HepG2 (cell line): ENCODE results near the gene DUS1L. TPM values are rescaled to one million over a fixed set of nuclear protein-coding genes. Genes with fewer than 3 reads are reported as not detected.

ENCODE experiments used
- IKZF1 ChIP-seq: fragments of 450-650 bp; IDR thresholded peaks from 2 replicates; pipeline ENCODE4 v1.7.1; 2016
- JUNB ChIP-seq: sonication (generic); formaldehyde crosslinking; IDR thresholded peaks from 2 replicates; pipeline ENCODE4 v1.8.0; 2022; ENCODE audit warnings: missing genetic modification reagents, mild to moderate bottlenecking, borderline replicate concordance
- MAZ ChIP-seq, 2 experiments: sonication (generic) in 1 of 2; formaldehyde crosslinking in 1 of 2; IDR thresholded peaks; 2 replicates each; pipeline versions ENCODE4 v1.5.0 to v1.6.1; 2012 to 2020; ENCODE audit warnings: low read depth in 2 of 2, mild to moderate bottlenecking in 2 of 2, borderline replicate concordance in 1 of 2, improper control_type of control experiment in 1 of 2, low read length in 1 of 2, missing genetic modification reagents in 1 of 2, moderate library complexity in 1 of 2
- MYPOP ChIP-seq: sonication (generic); formaldehyde crosslinking; IDR thresholded peaks from 2 replicates; pipeline ENCODE4 v1.8.1; 2023; ENCODE audit warnings: mild to moderate bottlenecking, moderate library complexity, missing genetic modification reagents
- PATZ1 ChIP-seq: sonication (generic); formaldehyde crosslinking; IDR thresholded peaks from 2 replicates; pipeline ENCODE4 v1.4.0; 2020; ENCODE audit warnings: missing genetic modification reagents
- RORA ChIP-seq: sonication (generic); formaldehyde crosslinking; IDR thresholded peaks from 2 replicates; pipeline ENCODE4 v1.5.0; 2020; ENCODE audit warnings: mild to moderate bottlenecking, missing genetic modification reagents, moderate library complexity
- SPEN ChIP-seq: sonication (generic); formaldehyde crosslinking; IDR thresholded peaks from 2 replicates; pipeline ENCODE4 v1.5.1; 2020; ENCODE audit warnings: low read depth, mild to moderate bottlenecking, missing genetic modification reagents
- YY1 ChIP-seq: IDR thresholded peaks from 2 replicates; pipeline ENCODE4 v1.6.1; 2011; ENCODE audit warnings: low read length, low read depth, moderate library complexity, mild to moderate bottlenecking; ENCODE audit not compliant: insufficient read depth, insufficient replicate concordance
- ZNF253 ChIP-seq: sonication (generic); formaldehyde crosslinking; IDR thresholded peaks from 2 replicates; pipeline ENCODE4 v1.8.0; 2022; ENCODE audit warnings: mild to moderate bottlenecking, missing genetic modification reagents, borderline replicate concordance
- ZNF414 ChIP-seq: sonication (generic); formaldehyde crosslinking; IDR thresholded peaks from 2 replicates; pipeline ENCODE4 v1.5.0; 2020; ENCODE audit warnings: missing genetic modification reagents
- ZNF441 ChIP-seq: sonication (generic); formaldehyde crosslinking; IDR thresholded peaks from 2 replicates; pipeline ENCODE4 v1.7.0; 2021; ENCODE audit warnings: missing genetic modification reagents, borderline replicate concordance
- ZNF512B ChIP-seq: sonication (generic); formaldehyde crosslinking; IDR thresholded peaks from 2 replicates; pipeline ENCODE4 v1.5.1; 2020; ENCODE audit warnings: missing genetic modification reagents, mild to moderate bottlenecking, borderline replicate concordance
- ZNF546 ChIP-seq: sonication (generic); formaldehyde crosslinking; conservative IDR thresholded peaks from 2 replicates; pipeline ENCODE4 v1.8.1; 2023; ENCODE audit warnings: mild to moderate bottlenecking, missing genetic modification reagents
- ZNF709 ChIP-seq: sonication (generic); formaldehyde crosslinking; IDR thresholded peaks from 2 replicates; pipeline ENCODE4 v1.5.0; 2020; ENCODE audit warnings: mild to moderate bottlenecking, missing genetic modification reagents
- ZNF724P ChIP-seq: sonication (generic); formaldehyde crosslinking; IDR thresholded peaks from 2 replicates; pipeline ENCODE4 v1.8.0; 2022; ENCODE audit warnings: missing genetic modification reagents, borderline replicate concordance
- ZNF775 ChIP-seq: sonication (generic); formaldehyde crosslinking; IDR thresholded peaks from 2 replicates; pipeline ENCODE4 v1.4.0; 2020; ENCODE audit warnings: missing genetic modification reagents, mild to moderate bottlenecking, moderate library complexity, borderline replicate concordance
- polyA plus RNA-seq, 8 experiments: library from polyadenylated mRNA; depleted of rRNA in 3 of 8; stranded (reverse) in 7 of 8; unstranded in 1 of 8; fragments of >200 nt; fragmentation: Illumina TruSeq in 4 of 8; extraction: Trizol in 4 of 8; gene quantifications; 2 replicates each; pipeline versions ENCODE4 v1.2.1 to v1.2.3, GENCODE V29; 2011 to 2016; ENCODE audit warnings: low read depth in 4 of 8, missing spikeins in 1 of 8, mixed read lengths in 1 of 8; ENCODE audit not compliant: insufficient read depth in 1 of 8
- total RNA-seq, 5 experiments: library from RNA; depleted of rRNA; stranded (reverse); fragments of >200 nt; fragmentation: Illumina TruSeq; extraction: Trizol; gene quantifications; 2 replicates each; pipeline ENCODE4 v1.2.3, GENCODE V29; 2016; ENCODE audit warnings: low read depth in 1 of 5
- TF ChIP-seq, protein P1 (sequence below): sonication (generic); formaldehyde crosslinking; IDR thresholded peaks from 2 replicates; pipeline ENCODE4 v1.4.0; 2020; ENCODE audit warnings: low read depth, missing genetic modification reagents

Gene DUS1L
- total and polyA plus RNA-seq, 2 of the 13 experiments (the other 11 are each of a cell fraction or from before 2014, with no cell fraction given), result 81.0 to 109 TPM

GRCh38 chr17:82076018-82076784, 10.6 kb upstream of the DUS1L start (continued):
- TF ChIP-seq ZNF512B (CRISPR knock-in tag) (no peak), YY1 (no peak), ZNF441 (CRISPR knock-in tag) (peak; percentile 91), ZNF546 (CRISPR knock-in tag) (0 out of 2 replicates have a peak, but pooled peaks have one; percentile 12), ZNF414 (CRISPR knock-in tag) (no peak), ZNF253 (CRISPR knock-in tag) (no peak), ZNF775 (CRISPR knock-in tag) (no peak), ZNF724P (CRISPR knock-in tag) (no peak), PATZ1 (CRISPR knock-in tag) (no peak), IKZF1 (no peak), RORA (CRISPR knock-in tag) (no peak), SPEN (no peak), MAZ (IDR thresholded peaks at IDR 0.05; ENCODE audit: borderline replicate concordance, low read depth, low read length) (no peak), MAZ (CRISPR knock-in tag; IDR thresholded peaks at IDR 0.05; ENCODE audit: low read depth) (no peak), ZNF709 (no peak), MYPOP (CRISPR knock-in tag) (no peak), JUNB (CRISPR knock-in tag) (peak; percentile 50; the same call in 1 of the 2 replicates)
- TF ChIP-seq, protein P1, sequence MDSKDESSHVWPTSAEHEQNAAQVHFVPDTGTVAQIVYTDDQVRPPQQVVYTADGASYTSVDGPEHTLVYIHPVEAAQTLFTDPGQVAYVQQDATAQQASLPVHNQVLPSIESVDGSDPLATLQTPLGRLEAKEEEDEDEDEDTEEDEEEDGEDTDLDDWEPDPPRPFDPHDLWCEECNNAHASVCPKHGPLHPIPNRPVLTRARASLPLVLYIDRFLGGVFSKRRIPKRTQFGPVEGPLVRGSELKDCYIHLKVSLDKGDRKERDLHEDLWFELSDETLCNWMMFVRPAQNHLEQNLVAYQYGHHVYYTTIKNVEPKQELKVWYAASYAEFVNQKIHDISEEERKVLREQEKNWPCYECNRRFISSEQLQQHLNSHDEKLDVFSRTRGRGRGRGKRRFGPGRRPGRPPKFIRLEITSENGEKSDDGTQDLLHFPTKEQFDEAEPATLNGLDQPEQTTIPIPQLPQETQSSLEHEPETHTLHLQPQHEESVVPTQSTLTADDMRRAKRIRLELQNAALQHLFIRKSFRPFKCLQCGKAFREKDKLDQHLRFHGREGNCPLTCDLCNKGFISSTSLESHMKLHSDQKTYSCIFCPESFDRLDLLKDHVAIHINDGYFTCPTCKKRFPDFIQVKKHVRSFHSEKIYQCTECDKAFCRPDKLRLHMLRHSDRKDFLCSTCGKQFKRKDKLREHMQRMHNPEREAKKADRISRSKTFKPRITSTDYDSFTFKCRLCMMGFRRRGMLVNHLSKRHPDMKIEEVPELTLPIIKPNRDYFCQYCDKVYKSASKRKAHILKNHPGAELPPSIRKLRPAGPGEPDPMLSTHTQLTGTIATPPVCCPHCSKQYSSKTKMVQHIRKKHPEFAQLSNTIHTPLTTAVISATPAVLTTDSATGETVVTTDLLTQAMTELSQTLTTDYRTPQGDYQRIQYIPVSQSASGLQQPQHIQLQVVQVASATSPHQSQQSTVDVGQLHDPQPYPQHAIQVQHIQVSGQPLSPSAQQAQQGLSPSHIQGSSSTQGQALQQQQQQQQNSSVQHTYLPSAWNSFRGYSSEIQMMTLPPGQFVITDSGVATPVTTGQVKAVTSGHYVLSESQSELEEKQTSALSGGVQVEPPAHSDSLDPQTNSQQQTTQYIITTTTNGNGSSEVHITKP, result no peak
